Epithelial cell of prostate (primary cell): Measurements from ENCODE around the gene HOXC10.

ENCODE experiments used
- DNase-seq: peaks from one replicate; pipeline ENCODE4 v3.0.0-alpha.2; 2011; ENCODE audit warnings: low read depth, low spot score
- H3K27ac ChIP-seq: fragments of 450-650 bp; 2 replicates; pipeline ENCODE4 v1.5.1; 2017; ENCODE audit warnings: mild to moderate bottlenecking

HOXC10 gene

DNA sequence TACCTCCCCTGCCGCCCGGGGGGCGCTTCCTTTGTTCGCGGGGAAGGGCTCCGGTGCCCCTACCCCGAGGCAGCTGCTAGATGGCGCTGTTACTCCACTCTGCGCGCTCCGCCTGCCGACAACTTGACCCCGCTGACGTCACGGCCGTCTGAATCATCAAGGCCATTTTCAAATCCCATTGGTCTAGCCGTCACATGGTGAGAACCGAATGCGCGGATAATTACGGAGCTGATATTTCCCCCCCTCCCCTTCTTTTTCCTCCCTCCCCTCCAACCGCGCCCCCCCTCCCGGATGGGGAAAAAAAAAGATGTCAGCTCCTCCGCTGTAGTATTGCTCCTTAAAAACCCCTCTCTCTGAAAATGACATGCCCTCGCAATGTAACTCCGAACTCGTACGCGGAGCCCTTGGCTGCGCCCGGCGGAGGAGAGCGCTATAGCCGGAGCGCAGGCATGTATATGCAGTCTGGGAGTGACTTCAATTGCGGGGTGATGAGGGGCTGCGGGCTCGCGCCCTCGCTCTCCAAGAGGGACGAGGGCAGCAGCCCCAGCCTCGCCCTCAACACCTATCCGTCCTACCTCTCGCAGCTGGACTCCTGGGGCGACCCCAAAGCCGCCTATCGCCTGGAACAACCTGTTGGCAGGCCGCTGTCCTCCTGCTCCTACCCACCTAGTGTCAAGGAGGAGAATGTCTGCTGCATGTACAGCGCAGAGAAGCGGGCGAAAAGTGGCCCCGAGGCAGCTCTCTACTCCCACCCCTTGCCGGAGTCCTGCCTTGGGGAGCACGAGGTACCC is at the start of gene HOXC10:
TSS of gene HOXC10 (plus strand) at position 246 of the 791 bp plus-strand sequence. CDS start at position 360, 114 bp downstream.
- H3K27ac ChIP-seq, result no peak within 1 kb of the TSS
- peak; percentile 33 for DNase-seq

DNA sequence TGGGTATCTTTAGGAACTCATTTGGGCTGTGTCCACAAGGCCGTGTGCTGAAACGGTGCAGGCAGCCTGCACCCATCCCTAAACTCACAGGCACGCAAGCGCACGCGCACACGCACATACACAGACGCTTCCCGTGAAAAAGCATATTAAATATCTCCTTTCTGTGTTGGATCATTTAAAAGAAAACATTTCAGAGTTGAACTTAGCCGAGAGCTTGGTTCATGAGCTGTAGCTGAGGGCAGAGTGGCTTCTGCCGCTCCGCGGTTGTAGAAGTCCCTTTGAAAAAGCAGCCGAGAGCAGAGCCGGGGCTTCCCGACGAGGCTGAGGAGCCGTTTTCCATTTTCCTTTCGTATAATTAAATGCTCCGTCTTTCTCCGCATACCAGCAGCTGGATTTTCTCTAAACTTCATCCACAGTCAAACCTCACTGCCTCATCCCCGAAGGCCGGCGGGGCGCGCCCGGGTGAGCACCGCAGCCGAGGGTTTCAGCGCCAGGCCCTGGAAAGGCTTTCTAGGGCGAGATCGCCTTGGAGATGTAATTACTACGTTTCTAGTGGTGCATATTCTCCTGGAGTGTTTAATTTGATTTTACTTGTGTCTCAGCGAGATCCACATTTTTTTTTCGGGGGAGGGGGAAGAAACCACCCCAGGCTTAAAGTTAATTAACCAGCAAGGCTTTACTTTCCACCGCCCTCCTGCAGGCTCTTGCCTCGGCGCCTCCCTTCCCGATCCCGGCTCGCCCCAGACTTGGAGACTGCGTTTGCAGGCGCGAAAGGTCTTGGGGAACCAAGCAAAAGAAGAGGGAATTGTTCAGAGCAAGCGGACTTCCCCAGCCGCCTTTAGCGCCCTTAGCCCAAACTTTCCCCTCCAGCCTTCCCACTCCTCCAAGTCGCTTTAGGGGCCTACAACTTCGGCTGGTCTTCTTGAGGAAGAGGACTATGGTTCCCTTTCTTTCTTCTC is 49.3 kb upstream of the HOXC10 start:
- H3K27ac ChIP-seq, result no peak overlapping the region
- DNase-seq, result no peak

DNA sequence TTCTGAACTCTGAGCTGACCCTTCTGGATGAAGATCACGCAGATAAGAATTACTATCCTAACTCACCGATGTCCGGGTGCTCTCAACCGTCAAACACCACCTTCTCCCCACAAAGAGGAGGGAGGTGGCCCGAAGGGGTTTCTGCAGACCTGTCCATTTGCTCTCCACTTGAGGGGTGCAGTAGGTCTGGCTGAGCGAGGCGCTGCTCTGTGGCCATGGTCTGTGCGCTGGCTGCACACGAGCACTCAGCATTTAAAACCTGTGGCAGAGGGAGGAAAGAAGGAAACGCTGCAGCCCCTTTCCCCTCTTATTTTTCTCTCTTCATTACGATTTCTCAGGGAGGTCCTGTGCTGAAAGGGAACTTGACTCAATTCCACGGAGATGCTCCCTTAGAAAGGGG is 47.8 kb upstream of the HOXC10 start:
- DNase-seq, result no peak
- no peak overlapping the region for H3K27ac ChIP-seq

DNA sequence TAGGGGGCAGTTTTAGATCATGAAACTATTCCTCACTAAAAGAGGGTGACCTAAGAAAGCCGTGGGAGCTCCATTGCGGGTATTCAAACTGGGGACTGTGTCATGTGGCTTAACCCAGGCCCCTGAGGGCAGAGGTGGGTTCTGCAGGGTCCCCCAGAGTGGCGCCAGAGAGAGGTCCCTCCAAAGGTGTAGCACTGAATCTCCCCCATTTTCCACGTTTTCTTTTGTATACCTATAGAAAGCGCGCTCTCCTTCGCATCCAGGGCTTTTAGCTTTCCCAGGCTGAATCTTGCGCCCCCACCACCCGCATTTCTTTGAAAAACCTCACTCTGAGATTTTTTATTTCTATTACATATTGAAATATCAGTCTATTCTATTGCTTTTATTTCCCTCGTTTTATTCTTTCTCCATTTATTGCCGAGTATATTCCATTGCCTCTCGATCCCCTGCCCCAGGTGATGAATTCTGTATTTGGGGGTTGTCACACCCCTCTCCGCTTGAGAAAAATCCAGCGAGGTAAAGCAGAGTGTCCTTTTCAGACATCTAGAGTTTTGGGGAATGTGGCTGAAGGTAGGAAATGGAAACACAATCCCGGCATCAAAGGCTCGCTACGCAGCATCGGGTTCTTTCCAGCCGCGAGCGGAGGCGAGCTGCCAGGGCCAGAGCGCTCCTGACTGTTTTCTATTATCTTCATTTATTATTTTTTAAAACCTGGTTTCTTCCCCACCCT is 47.2 kb upstream of the HOXC10 start:
- no peak for DNase-seq
- H3K27ac ChIP-seq, result no peak overlapping the region

DNA sequence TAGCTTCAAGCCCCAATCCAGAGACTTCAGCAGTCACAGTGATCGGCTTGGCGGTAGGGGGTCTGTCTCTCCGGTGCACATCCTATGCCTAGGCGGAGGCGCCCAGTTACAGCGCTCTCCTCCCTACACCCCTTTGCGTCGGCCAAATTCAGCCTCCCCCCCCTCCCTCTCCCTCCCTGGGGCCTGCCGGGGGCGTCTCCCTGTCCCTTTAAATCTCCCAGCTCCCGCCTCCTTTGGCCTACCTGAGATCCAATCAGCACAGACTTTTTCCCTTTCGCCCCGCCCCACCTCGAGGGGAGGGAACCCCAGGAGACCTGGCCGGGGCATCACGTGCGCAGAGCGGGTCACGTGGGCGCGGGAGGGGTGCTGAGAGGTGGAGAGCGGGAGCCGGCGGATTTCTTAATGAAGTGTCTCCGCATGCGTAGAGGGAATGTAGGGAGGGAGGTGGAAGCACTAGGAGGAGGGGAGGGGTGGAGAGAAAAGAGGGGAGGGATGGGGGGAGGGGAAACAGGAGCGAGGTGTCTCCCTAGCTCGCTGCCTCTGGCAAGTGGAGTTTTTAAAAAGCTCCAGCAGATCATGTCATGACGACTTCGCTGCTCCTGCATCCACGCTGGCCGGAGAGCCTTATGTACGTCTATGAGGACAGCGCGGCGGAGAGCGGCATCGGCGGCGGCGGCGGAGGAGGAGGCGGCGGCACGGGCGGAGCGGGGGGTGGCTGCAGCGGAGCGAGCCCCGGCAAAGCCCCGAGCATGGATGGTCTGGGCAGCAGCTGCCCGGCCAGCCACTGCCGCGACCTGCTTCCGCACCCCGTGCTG is 46.4 kb upstream of the HOXC10 start, which contains the start of gene HOXC13:
TSS of gene HOXC13 (plus strand) at position 506 of the 815 bp plus-strand sequence. CDS start at position 582, 76 bp downstream.
- DNase-seq, result peak; percentile 89
- H3K27ac ChIP-seq, result no peak within 1 kb of the TSS

DNA sequence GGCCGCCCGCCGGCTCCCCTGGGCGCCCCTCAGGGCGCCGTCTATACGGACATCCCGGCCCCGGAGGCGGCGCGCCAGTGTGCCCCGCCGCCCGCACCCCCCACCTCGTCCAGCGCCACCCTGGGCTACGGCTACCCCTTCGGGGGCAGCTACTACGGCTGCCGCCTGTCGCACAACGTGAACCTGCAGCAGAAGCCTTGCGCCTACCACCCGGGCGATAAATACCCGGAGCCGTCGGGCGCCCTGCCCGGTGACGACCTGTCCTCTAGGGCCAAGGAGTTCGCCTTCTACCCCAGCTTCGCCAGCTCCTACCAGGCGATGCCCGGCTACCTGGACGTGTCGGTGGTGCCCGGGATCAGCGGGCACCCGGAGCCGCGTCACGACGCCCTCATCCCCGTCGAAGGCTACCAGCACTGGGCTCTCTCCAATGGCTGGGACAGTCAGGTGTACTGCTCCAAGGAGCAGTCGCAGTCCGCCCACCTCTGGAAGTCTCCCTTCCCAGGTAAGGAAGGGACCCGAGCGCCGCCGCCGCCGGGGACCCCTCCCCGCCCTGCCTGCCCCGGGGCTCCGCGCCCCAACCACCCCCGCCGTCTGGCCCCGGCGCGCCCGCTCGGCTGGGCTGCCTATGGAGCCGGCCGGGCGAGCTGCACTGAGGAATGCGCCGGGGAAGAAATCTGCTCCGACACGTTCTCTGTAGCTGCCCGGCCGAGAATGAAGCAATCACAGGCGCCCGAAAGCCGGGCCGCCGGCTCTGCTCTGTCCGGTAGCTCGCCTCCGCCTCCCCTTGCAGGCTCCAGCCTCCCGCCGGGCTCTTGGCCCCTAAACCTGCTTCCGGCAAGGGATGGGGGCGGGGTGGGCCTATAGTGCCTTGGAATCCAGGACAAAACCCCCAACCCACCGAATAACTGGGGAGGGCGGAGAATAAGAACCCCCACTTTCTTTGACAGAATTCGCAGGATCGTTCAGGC is 45.5 kb upstream of the HOXC10 start:
- no peak overlapping the region for H3K27ac ChIP-seq

DNA sequence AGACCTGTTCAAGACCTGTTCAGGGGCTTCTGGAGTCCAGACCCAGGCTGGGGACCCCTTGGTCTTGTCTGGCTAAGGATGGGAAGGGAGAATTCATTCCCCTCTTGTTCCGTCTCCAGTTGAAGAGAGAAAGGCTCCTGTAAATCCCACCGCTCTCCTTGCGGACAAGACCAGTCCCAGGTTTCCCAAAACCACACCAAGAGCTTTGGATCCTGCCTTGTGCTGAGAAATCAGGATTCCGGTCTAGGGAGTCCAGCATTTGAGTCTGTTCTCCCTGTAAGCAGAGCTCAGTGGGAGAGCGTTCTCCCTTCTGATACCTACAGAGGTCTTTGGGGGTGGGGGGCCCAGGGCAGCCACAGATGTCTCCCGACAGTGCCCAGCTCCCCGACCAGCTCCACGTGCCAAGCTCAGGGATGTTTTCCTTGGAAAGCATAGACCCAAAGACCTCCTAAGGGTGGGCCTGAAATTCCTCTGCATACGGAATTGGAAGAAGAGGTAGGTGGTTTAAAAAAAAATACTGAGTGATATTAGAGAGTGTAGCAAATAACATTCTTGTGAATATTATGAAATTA is 44.4 kb upstream of the HOXC10 start:
- DNase-seq, result no peak

More for the DNA sequence above, 45.5 kb upstream of the HOXC10 start:
- peak; percentile 27 for DNase-seq

DNA sequence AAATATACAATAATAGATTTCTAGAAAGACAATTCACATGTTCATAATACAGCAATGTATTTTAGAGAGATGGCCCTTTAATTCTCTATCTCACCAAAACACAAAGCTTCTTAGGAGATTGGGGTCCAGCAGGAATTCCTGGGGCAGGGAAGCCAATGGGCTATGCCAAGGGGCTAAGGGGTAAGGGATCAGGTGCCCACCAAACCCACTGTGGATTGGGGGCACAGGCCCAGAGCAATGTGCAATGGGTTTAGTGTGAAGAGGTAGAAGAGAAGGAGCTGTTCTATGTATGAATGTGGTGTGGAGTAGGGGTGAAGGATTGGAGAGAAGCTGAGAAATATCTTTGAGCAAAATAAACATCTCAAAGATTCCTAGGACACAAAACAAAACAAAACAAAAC is 43.8 kb upstream of the HOXC10 start:
- DNase-seq, result no peak
- H3K27ac ChIP-seq, result no peak overlapping the region

More for the DNA sequence above, 44.4 kb upstream of the HOXC10 start:
- H3K27ac ChIP-seq, result no peak overlapping the region

DNA sequence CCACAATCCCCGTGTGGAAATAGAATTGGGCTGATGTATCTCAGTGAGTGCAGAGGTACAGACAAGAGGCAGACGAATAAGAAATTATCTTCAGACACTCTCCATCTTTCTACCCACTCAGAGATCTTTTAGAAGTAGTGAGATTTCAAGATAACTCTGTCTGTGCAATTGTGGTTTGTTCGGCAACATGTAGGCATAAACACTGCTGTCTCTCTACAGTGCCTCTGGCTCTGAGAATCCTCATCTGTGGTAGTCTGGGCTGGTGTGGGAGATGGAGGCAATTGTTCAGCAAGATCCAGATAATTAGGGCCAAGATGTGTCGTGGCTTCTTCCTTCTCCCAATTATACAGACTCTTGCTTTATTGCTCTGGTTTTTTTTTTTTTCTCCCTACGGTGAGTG is 43.2 kb upstream of the HOXC10 start:
- no peak overlapping the region for H3K27ac ChIP-seq
- DNase-seq, result no peak

DNA sequence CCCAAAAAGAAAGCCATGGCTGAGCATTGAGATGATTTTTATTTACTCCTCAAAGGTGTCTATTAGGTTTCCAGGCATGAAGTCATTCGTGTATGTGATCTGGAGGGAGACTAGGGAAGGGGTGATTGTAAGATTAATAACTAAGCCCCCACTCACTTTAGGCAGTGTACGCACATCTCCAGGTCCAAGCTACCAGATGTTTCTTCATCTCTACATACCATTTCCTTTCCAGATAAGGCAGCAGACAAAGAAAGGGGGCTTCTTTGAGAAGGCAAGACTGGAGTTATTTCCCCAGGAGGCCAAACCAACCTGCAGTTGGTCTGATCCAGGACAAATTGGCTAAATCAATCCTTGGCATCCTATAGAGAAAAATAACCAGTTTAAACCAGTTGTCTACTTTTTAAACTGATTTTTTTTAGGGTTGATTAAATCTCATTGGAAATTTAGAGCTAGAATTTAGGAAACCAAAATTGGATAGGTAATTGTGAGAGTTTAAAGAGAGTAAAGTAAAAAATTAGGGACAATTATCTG is 42.4 kb upstream of the HOXC10 start:
- no peak overlapping the region for H3K27ac ChIP-seq
- DNase-seq, result no peak

DNA sequence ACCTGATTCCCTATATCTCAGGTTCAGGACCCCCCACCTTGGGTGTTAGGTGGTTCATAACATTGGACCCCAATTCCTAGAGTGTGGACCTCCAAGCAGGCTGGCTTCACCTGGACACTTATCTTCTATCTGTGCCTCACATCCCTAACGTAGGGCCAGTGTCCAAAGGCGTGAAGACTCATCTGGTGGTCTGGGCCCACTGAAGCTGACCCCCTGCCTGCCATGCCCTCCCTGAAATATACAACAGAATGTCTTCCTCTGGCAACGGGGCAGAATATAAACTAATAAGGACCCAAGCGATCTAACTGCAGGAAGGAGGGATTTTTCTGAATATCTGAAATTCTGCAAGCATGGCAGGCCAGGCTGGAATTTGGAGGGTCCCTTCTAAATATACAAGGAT is 40.7 kb upstream of the HOXC10 start:
- no peak overlapping the region for H3K27ac ChIP-seq
- DNase-seq, result no peak

DNA sequence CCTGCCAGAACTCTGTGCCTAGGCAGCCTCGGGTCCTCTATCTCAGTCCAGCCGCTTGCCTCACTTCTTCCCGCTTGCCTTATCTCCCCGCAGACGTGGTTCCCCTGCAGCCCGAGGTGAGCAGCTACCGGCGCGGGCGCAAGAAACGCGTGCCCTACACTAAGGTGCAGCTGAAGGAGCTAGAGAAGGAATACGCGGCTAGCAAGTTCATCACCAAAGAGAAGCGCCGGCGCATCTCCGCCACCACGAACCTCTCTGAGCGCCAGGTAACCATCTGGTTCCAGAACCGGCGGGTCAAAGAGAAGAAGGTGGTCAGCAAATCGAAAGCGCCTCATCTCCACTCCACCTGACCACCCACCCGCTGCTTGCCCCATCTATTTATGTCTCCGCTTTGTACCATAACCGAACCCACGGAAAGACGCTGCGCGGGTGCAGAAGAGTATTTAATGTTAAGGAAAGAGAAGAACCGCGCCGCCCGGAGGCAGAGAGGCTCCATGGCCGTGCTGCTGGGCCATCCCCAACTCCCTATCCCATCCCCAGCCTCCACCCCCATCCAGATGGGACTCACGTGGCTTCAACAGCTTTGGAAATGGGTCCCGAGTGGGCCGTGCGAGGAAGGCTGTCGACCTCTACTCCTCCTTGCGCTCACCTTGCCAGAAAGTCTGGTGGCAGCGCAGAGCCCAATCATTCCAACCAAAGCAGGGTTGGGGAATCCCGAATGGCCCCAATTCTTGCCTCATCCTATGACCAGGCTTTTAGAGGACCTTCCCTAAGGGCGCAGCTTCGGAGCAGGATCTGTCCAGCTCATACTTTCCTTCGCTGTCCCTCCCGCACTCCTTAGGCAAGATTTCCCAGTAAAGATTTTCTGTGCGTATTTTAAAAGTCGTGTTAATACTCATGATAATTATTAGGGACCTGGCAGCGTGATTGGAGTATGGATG is 39.8 kb upstream of the HOXC10 start:
- DNase-seq, result no peak
- H3K27ac ChIP-seq, result no peak overlapping the region

DNA sequence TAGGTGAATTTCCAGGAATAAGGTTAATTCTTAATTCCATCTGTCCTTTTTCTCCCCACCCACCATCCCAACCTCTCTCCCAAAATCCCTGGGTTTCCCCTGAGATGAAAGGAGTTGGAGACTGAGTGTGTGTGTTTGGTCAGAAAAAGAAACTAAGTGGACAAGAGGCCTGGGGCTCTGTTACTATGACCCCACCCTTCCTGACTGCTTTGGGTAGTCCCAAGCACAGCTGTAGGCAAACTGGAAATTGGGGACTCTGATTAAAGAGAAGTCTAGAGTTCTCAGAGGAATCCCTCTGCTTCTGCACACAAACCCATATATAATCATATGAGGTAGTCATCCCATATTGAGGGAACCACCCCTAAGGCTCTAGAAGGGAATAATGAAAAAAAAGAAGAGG is 37.2 kb upstream of the HOXC10 start:
- no peak overlapping the region for H3K27ac ChIP-seq
- no peak for DNase-seq

DNA sequence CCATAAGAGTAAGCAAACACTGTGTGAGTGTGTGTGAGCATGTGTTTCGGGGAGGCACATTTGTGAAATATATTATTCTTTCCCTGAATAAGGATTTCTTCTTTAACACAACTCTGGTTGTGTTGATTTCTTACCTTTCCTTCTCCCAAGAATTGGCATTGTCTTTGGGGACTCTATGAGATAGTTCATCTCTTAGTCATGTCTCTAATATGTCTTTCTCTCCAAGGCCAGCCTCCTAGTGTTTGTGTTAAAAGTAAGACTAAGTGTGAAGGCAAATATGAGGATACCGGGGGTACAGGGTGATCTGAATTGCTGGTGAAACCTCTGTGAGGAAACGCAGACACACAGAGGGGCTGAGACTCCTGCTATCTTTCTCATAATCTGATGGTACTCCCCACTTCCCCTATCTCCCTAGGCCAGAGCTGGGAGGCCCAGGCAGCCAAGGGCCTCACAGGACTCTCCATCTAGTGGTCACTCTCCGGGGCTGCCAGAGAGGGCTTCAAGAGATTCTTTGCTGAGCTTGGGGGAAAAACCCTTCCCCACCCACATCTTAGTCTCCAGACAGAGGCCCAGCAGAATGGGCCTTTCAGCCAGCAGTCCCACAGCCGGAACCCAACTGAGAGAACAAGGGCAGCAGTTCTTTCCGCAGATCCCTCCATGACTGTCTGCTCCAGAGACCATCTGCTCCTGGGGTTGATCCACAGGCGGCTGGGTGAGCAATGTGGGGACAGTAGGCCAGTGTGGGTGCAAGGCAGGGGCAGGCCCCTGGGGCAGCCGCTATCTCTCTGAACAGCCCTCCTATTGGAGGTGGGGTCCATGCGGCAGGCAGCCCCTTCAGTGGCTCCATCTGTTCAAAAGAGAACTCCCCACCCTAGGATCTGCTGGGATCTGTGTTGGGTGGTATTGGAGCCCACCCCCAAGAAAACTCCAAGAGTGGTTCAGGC is 36.0 kb upstream of the HOXC10 start:
- no peak overlapping the region for H3K27ac ChIP-seq
- no peak for DNase-seq

DNA sequence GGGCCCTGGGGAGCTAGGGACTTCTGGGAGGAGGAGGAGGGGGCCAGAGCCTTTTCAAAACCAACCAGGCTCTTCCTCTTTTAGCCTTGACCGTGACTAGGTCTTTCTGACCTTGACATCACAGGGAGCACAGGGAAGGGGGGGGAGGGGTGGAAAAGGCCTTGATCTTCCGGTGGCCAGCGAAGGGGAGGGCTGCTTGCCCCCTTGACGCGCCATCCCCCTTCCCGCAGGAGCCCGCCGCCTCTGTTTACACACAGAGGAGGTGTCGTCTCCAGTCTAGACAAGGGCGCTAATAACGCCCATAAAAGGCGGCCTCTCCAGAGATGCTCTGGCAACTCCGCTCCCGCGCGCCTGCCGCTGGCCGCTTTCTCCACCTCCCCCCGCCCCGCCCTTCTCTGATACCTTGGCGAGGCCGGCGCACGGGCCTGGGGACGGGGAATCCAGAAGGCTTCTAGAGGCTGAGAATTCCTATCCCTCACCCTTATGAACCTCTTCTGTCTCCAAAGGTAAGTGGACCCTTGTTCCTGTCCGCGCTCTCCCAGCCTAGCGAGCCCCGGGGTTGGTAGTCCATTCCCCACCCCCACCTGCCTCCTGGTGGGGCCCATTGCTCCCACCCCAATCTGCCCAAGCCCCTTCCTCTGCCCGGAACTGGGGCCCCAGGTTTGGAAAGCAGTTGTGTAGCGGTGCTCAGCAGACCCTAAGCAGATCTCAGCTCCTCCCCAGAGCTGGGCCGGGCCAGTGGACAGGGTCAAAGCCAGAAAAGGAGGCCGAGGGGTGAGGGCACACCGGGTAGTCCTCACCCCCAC is 35.1 kb upstream of the HOXC10 start:
- no peak for DNase-seq
- H3K27ac ChIP-seq, result no peak overlapping the region
